Heart left ventricle (tissue), 16 donors: Measurements from ENCODE around the gene SCARF1. TPM values are rescaled to one million over a fixed set of nuclear protein-coding genes. Genes with fewer than 3 reads are reported as not detected.

ENCODE experiments used
- ATAC-seq, 4 donors: fragments of 200-7000 bp; cut with Tn5 transposase; one replicate each; pipeline ENCODE4 v1.9.1; 2020 to 2022; ENCODE audit warnings: moderate library complexity in 4 of 4, mild to moderate bottlenecking in 3 of 4, moderate number of reproducible peaks in 1 of 4
- DNase-seq, 5 donors: peaks; one replicate each; pipeline ENCODE4 v3.0.0-alpha.2; 2020
- H3K27ac ChIP-seq, 12 donors: fragments of 200-600 bp; sonication (generic) in 4 of 12; one replicate each; pipeline versions ENCODE4 v1.5.0 to v1.8.0; 2016 to 2022; ENCODE audit warnings: mild to moderate bottlenecking in 2 of 12
- H3K27me3 ChIP-seq, 9 donors: fragments of 200-600 bp; sonication (generic) in 2 of 9; one replicate each; pipeline versions ENCODE4 v1.5.1 to v1.8.0; 2016 to 2022; ENCODE audit warnings: mild to moderate bottlenecking in 3 of 9
- H3K36me3 ChIP-seq, 9 donors: fragments of 200-600 bp; sonication (generic) in 2 of 9; one replicate each; pipeline versions ENCODE4 v1.5.0 to v1.8.0; 2018 to 2022; ENCODE audit warnings: mild to moderate bottlenecking in 2 of 9
- H3K4me1 ChIP-seq, 12 donors: fragments of 200-600 bp; sonication (generic) in 4 of 12; one replicate each; pipeline versions ENCODE4 v1.5.0 to v1.8.0; 2016 to 2022; ENCODE audit warnings: mild to moderate bottlenecking in 3 of 12
- H3K4me3 ChIP-seq, 12 donors: fragments of 200-600 bp; sonication (generic) in 4 of 12; one replicate each; pipeline versions ENCODE4 v1.5.0 to v1.8.0; 2017 to 2022; ENCODE audit warnings: mild to moderate bottlenecking in 9 of 12, moderate library complexity in 4 of 12
- H3K9me3 ChIP-seq, 12 donors: fragments of 200-600 bp; sonication (generic) in 4 of 12; one replicate each; pipeline versions ENCODE4 v1.5.0 to v1.8.0; 2016 to 2022; ENCODE audit warnings: mild to moderate bottlenecking in 1 of 12
- CTCF ChIP-seq, 12 donors: fragments of 200-600 bp; sonication (generic) in 4 of 12; IDR thresholded peaks; one replicate each; pipeline versions ENCODE4 v1.5.0 to v1.8.0; 2018 to 2022; ENCODE audit warnings: antibody characterized with exemption in 12 of 12, mild to moderate bottlenecking in 5 of 12
- POLR2A ChIP-seq, 2 donors: fragments of 450-650 bp; IDR thresholded peaks; one replicate each; pipeline ENCODE4 v1.6.1; 2017; ENCODE audit warnings: antibody characterized with exemption in 2 of 2, mild to moderate bottlenecking in 2 of 2, moderate library complexity in 2 of 2
- WGBS, 4 donors: extraction: QIAGEN DNeasy Blood & Tissue Kit in 2 of 4; methylation state at CpG; one replicate each; pipeline versions ENCODE4 v1.1.5 to v1.1.7; 2013 to 2018; 5-methylcytosine and 5-hydroxymethylcytosine counted together
- intact Hi-C, 10 donors: fragments of 100-400 bp; cut with DNase I; formaldehyde crosslinking; loops; one replicate each; pipeline versions ENCODE4 v1.11.1 to v1.14.2; 2022
- polyA plus RNA-seq, 2 donors: library from polyadenylated mRNA; stranded (reverse); fragments of 200-250 nt; gene quantifications; one replicate each; pipeline ENCODE4 v1.2.3, GENCODE V29; 2013
- total RNA-seq, 9 donors: library from RNA; depleted of rRNA in 2 of 9; stranded (reverse); fragments of >200 nt in 2 of 9; fragmentation: NEBNext Ultra II Directional in 3 of 9; extraction: Animal tissue kit (Norgen Biotek cat#: 25700) in 3 of 9; gene quantifications; one replicate each; pipeline versions ENCODE4 v1.1.0 to v1.2.4, GENCODE V29; 2016 to 2023
- donor health status: ischemic (EF 13 %, LVEDD 7.1; RV severe dilation, severe dysfunction).
- donor health status: healthy with polysubstance abuse.
- donor health status: DM: no; HTN: yes; CAD: no.
- donor health status: DM: no; HTN: no; CAD: no.
- donor health status: ischemic (EF 25% LVEDD 6.9; RV normal size, moderate dysfunction).
- donor health status: ischemic (EF 25% LVEDD 5.7; RV mildly dilated, moderate dysfunction).
- donor health status: healthy.
- donor health status: DM: yes; HTN: yes; CAD: no.
- donor health status: ischemic (EF 35%, LVEDD 5.7; RV mildly dilated, moderate dysfunction).
- donor health status: nonischemic (EF 11% LVEDD 7.7; RV severe dilation, severe dysfunction).
- donor health status: DM: yes; HTN: yes; CAD: no.
- donor health status: PGD.
- donor health status: ischemic (EF 29% LVEDD 5.4; RV normal size, mild dysfunction).
- donor health status: nonischemic (EF 23%, LVEDD 6.1; RV moderate dilation, normal function).

Gene SCARF1
- total and polyA plus RNA-seq, 11 donors: 7.4 to 25.9 (median 12.4) TPM

- WGBS, 4 donors: 92 to 95% (median 93%) methylated on average over 7 of the region's 7 CpGs
- peaks cover 0 to 25% (median 20%) of the 10 kb centered on the region in 12 donors for H3K4me1 ChIP-seq
- intact Hi-C loops: loop anchor here in 1 of 10 donors (10.0 kb wide), 1 partner anchor 359 kb away; the partner anchor contains the start of gene OVCA2
- ATAC-seq (no peak), DNase-seq (no peak)
- no peaks in the 10 kb centered on the region for H3K27me3 ChIP-seq
- H3K36me3 ChIP-seq: peaks cover 0 to 26% (median 24%) of the 10 kb centered on the region in 9 donors
- no peak overlapping the region for H3K4me3 ChIP-seq
- TF ChIP-seq CTCF (IDR thresholded peaks at IDR 0.05): no peak
- TF ChIP-seq POLR2A (IDR thresholded peaks at IDR 0.05): no peak
- H3K9me3 ChIP-seq: no peaks in the 10 kb centered on the region
- H3K27ac ChIP-seq: no peak overlapping the region
Observed at GRCh38 chr17:1686086-1686485, 40.6 kb upstream of the SCARF1 start.

- TF ChIP-seq CTCF (IDR thresholded peaks at IDR 0.05): peak in 2 of 12 donors; percentile 10 to 11
- TF ChIP-seq POLR2A (IDR thresholded peaks at IDR 0.05): peak; percentile 89 to 91
- Histone ChIP-seq H3K36me3 (peaks cover 0 to 41% (median 39%) of the 10 kb centered on the region in 9 donors), H3K9me3 (no peaks in the 10 kb centered on the region), H3K27ac (peak within 1 kb of the TSS; percentile 86 to 99 (median 94)), H3K4me3 (peak within 1 kb of the TSS; percentile 72 to 98 (median 80)), H3K27me3 (no peaks in the 10 kb centered on the region), H3K4me1 (peaks cover 0 to 25% (median 20%) of the 10 kb centered on the region in 12 donors)
- ATAC-seq (peak; percentile 100), DNase-seq (peak; percentile 97 to 98 (median 98))
- intact Hi-C loops: loop anchor here in 5 of 10 donors (2.0 to 10.0 kb wide), 4 partner anchors 26 to 360 kb away; partner anchors contain the start of genes OVCA2 (in 1 of the 5) and TLCD2 (in 1 of the 5)
- WGBS, 4 donors: 0 to 1% (median 1%) methylated on average over 27 to 72 of the region's 72 CpGs
Observed at GRCh38 chr17:1684378-1685189, 39.1 kb upstream of the SCARF1 start, which contains the start of gene PRPF8. TSS of gene PRPF8 (minus strand) at chr17:1684867. CDS start at chr17:1684571, 296 bp downstream.

GRCh38 chr17:1683459-1683858, 37.9 kb upstream of the SCARF1 start:
- Histone ChIP-seq H3K9me3 (no peaks in the 10 kb centered on the region), H3K27me3 (no peaks in the 10 kb centered on the region), H3K4me1 (peaks cover 0 to 25% (median 20%) of the 10 kb centered on the region in 12 donors), H3K27ac (peak overlapping the region in 8 of 12 donors; percentile 88 to 99 (median 96)), H3K36me3 (peaks cover 1 to 52% (median 50%) of the 10 kb centered on the region in 9 donors), H3K4me3 (peak overlapping the region; percentile 72 to 98 (median 80))
- WGBS, 4 donors: 64 to 82% (median 76%) methylated on average over 5 of the region's 5 CpGs
- ATAC-seq (no peak), DNase-seq (no peak)
- intact Hi-C loops: loop anchor here in 1 of 10 donors (10.0 kb wide), 1 partner anchor 361 kb away; the partner anchor contains the start of gene OVCA2
- TF ChIP-seq POLR2A (IDR thresholded peaks at IDR 0.05) (no peak), CTCF (IDR thresholded peaks at IDR 0.05) (no peak)

GRCh38 chr17:1676401-1676800, 30.9 kb upstream of the SCARF1 start:
- 92 to 97% (median 95%) methylated on average over 13 of the region's 13 CpGs for WGBS, 4 donors
- no peaks in the 10 kb centered on the region for H3K9me3 ChIP-seq
- TF ChIP-seq CTCF (IDR thresholded peaks at IDR 0.05) (no peak), POLR2A (IDR thresholded peaks at IDR 0.05) (no peak)
- intact Hi-C loops: loop anchor here in 4 of 10 donors (5.0 to 10.0 kb wide), 4 partner anchors 36 to 358 kb away; partner anchors contain the start of genes DPH1 (in 1 of the 4) and TLCD2 (in 1 of the 4)
- ATAC-seq (no peak), DNase-seq (no peak)
- H3K36me3 ChIP-seq: peaks cover 12 to 100% (median 100%) of the 10 kb centered on the region in 9 donors
- no peak overlapping the region for H3K27ac ChIP-seq
- no peak overlapping the region for H3K4me3 ChIP-seq
- H3K4me1 ChIP-seq: no peaks in the 10 kb centered on the region
- H3K27me3 ChIP-seq: no peaks in the 10 kb centered on the region
